Measurements from ENCODE around the gene PSMD14. TPM values are rescaled to one million over a fixed set of nuclear protein-coding genes. Genes with fewer than 3 reads are reported as not detected.

PSMD14 gene
- total and polyA plus RNA-seq, 2 of the 13 experiments (the other 11 are each of a cell fraction or from before 2014, with no cell fraction given): 60.6 to 149 TPM

DNA sequence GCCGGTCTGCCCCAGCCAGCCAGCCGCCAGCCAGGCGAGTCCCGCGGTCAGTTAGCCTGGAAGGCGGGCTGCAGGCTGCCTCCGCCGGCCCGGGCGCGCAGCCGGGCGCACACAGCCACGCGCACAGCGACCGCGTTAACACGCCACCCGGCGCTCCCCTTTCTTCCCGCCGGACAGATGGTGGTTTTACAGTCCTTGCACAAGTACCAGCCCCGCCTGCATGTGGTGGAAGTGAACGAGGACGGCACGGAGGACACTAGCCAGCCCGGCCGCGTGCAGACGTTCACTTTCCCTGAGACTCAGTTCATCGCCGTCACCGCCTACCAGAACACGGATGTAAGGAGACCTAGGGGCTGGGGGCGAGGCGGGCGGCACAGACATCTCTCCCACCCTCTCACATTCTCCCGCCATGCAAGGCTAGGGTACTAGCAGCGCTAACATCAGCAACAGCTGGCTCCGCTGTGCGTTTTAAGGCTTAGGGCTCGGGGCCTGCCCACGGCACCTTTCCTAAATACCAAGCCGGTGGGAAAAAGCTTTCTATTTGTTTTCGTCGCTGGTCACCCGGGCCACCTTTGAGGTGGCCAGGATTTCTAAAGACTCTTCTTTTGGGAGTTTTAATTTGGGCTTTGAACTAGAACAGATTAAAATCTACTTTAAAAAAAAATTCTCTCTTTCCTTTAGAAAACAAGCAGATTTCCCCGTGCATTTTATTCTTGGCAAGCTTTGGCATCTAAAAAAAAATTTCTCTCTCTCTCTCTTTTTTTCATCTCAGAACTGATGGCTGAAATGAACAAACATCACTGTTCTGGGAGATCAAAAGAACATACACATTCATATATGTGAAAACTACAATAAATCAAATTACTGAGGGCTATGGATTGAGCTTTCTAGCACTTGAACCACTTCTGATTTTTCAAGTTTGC, 110.8 kb downstream of the PSMD14 start (continued):
- TF ChIP-seq SP5 (CRISPR knock-in tag; IDR thresholded peaks at IDR 0.05; ENCODE audit: borderline replicate concordance, low read depth) (no peak), DZIP1 (CRISPR knock-in tag; IDR thresholded peaks at IDR 0.05) (0 out of 2 replicates have a peak, but pooled peaks have one; percentile 50), MED1 (CRISPR knock-in tag; IDR thresholded peaks at IDR 0.05) (no peak), HNRNPL (IDR thresholded peaks at IDR 0.05; ENCODE audit: low read depth, low read length) (no peak), MTF2 (CRISPR knock-in tag; IDR thresholded peaks at IDR 0.05; ENCODE audit: borderline replicate concordance) (peak; percentile 47; the same call in 1 of the 2 replicates), MAFF (IDR thresholded peaks at IDR 0.05; ENCODE audit: low read depth, low read length) (no peak), ZFY (CRISPR knock-in tag; IDR thresholded peaks at IDR 0.05) (no peak), EP300 (IDR thresholded peaks at IDR 0.05; ENCODE audit: low read depth in 2 of 2, low read length in 2 of 2) (no peak), EP300 (CRISPR knock-in tag; IDR thresholded peaks at IDR 0.05; ENCODE audit: borderline replicate concordance) (no peak), POLR2AphosphoS2 (IDR thresholded peaks at IDR 0.05; ENCODE audit: low read depth, low read length) (no peak), SNRNP70 (IDR thresholded peaks at IDR 0.05; ENCODE audit: low read depth, low read length) (no peak), ZNF724P (CRISPR knock-in tag; IDR thresholded peaks at IDR 0.05; ENCODE audit: borderline replicate concordance) (0 out of 2 replicates have a peak, but pooled peaks have one; percentile 59), NCOA1 (CRISPR knock-in tag; IDR thresholded peaks at IDR 0.05) (no peak), PPARG (CRISPR knock-in tag; conservative IDR thresholded peaks at IDR 0.05) (no peak), ZMYM2 (CRISPR knock-in tag; IDR thresholded peaks at IDR 0.05) (no peak), SAFB2 (CRISPR knock-in tag; IDR thresholded peaks at IDR 0.05; ENCODE audit: borderline replicate concordance, low read depth) (no peak), CEBPB (IDR thresholded peaks at IDR 0.05; ENCODE audit: borderline replicate concordance, low read depth, low read length) (no peak), ZZZ3 (CRISPR knock-in tag; IDR thresholded peaks at IDR 0.05; ENCODE audit: borderline replicate concordance) (no peak), DRAP1 (CRISPR knock-in tag; IDR thresholded peaks at IDR 0.05) (no peak), FOXK1 (CRISPR knock-in tag; IDR thresholded peaks at IDR 0.05; ENCODE audit: borderline replicate concordance, low read depth) (no peak), ZNF619 (CRISPR knock-in tag; IDR thresholded peaks at IDR 0.05) (no peak), CBX5 (CRISPR knock-in tag; IDR thresholded peaks at IDR 0.05; ENCODE audit: borderline replicate concordance) (no peak), ZFP62 (CRISPR knock-in tag; IDR thresholded peaks at IDR 0.05) (no peak), ATRX (CRISPR knock-in tag; IDR thresholded peaks at IDR 0.05; ENCODE audit: borderline replicate concordance) (no peak)
- TF ChIP-seq, protein P1, sequence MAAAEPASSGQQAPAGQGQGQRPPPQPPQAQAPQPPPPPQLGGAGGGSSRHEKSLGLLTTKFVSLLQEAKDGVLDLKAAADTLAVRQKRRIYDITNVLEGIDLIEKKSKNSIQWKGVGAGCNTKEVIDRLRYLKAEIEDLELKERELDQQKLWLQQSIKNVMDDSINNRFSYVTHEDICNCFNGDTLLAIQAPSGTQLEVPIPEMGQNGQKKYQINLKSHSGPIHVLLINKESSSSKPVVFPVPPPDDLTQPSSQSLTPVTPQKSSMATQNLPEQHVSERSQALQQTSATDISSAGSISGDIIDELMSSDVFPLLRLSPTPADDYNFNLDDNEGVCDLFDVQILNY (CRISPR knock-in tag; conservative IDR thresholded peaks at IDR 0.05): no peak

Data from HepG2 (cell line).